ENCODE data around the gene GPA33.

- no peak for TF ChIP-seq CTCF (IDR thresholded peaks at IDR 0.05)
- no peak for TF ChIP-seq POLR2AphosphoS5 (IDR thresholded peaks at IDR 0.05)
- TF ChIP-seq POLR2A (IDR thresholded peaks at IDR 0.05) = no peak
Measured at GRCh38 chr1:167100730-167101129, 10.6 kb upstream of the GPA33 start.
